Measurements from ENCODE around the gene EID1. TPM values are rescaled to one million over a fixed set of nuclear protein-coding genes. Genes with fewer than 3 reads are reported as not detected.
A peak's percentile ranks its signal among the peaks of the same experiment; 100 is the strongest.

The EID1 gene
- total and polyA plus RNA-seq, 7 donors = 88.7 to 343 (median 291) TPM

DNA sequence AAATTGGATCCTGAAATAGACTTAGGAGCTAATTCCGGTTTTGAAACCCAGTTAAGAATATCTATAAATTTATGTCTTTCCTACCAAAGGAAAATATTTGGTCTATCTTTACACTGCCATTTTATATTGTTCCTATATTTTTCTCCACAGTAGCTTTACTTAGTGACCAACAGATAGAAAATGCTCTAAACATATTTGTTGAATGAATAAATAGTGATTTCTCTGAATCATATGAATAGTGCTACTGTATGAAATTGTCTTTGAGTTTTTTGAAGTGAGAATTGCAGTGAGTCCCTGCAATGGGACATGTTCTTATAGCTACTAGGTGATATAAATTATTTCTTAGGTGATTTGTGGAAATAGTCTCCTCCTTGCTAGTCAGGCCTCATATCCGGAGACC, 18.5 kb upstream of the EID1 start:
- Histone ChIP-seq H3K36me3 (no peaks in the 10 kb centered on the region), H3K27me3 (no peaks in the 10 kb centered on the region), H3K9me3 (no peaks in the 10 kb centered on the region), H3K4me3 (no peak overlapping the region), H3K27ac (no peak overlapping the region), H3K4me1 (peaks cover 0 to 16% (median 9%) of the 10 kb centered on the region in 4 donors)
- intact Hi-C loops (cut with DNase I) = no loop called here
- no peak for DNase-seq
- TF ChIP-seq POLR2A (IDR thresholded peaks at IDR 0.05) (no peak), POLR2AphosphoS5 (IDR thresholded peaks at IDR 0.05) (no peak), EP300 (IDR thresholded peaks at IDR 0.05) (no peak)
- TF ChIP-seq, protein P1, sequence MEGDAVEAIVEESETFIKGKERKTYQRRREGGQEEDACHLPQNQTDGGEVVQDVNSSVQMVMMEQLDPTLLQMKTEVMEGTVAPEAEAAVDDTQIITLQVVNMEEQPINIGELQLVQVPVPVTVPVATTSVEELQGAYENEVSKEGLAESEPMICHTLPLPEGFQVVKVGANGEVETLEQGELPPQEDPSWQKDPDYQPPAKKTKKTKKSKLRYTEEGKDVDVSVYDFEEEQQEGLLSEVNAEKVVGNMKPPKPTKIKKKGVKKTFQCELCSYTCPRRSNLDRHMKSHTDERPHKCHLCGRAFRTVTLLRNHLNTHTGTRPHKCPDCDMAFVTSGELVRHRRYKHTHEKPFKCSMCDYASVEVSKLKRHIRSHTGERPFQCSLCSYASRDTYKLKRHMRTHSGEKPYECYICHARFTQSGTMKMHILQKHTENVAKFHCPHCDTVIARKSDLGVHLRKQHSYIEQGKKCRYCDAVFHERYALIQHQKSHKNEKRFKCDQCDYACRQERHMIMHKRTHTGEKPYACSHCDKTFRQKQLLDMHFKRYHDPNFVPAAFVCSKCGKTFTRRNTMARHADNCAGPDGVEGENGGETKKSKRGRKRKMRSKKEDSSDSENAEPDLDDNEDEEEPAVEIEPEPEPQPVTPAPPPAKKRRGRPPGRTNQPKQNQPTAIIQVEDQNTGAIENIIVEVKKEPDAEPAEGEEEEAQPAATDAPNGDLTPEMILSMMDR (IDR thresholded peaks at IDR 0.05) = no peak
- WGBS, 2 donors = 90 to 95% methylated on average over 2 of the region's 2 CpGs

DNA sequence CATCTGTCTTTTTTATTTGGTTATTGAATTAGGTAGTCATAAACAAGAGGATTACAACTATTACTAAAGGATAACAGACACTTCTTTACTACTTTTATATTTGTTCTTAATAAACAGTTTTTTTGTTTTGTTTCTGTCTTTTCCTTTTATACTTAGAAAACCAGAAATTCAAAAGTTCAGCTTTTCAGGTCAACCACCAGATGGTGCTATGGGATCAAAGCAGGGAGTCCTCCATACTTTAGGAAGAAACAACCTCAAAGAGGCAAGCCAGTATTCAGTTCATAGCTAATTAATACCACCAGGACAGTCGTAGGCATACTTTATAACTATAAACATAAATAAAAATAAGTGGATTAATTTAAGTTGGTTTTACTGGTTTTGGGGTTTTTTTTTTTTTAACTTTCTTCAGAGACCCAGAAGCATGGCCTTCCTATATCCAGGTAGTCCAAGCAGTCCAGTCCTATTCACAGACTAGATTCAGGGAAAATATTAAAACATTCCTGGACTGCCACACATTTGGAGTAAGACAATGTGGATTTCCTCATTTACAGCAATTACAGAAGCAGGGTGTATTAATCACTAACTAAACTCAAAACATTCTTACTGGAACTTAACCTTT, 16.0 kb upstream of the EID1 start:
- Histone ChIP-seq H3K27me3 (no peaks in the 10 kb centered on the region), H3K27ac (no peak overlapping the region), H3K4me3 (no peak overlapping the region), H3K36me3 (no peaks in the 10 kb centered on the region), H3K9me3 (no peaks in the 10 kb centered on the region), H3K4me1 (peaks cover 0 to 18% (median 7%) of the 10 kb centered on the region in 4 donors)
- no peak for TF ChIP-seq EP300 (IDR thresholded peaks at IDR 0.05)
- no peak for TF ChIP-seq POLR2A (IDR thresholded peaks at IDR 0.05)
- TF ChIP-seq, protein P1 (IDR thresholded peaks at IDR 0.05) = peak; percentile 52 to 84 (median 76)
- TF ChIP-seq POLR2AphosphoS5 (IDR thresholded peaks at IDR 0.05) = no peak
- 1 to 6% methylated on average over 1 of the region's 1 CpG for WGBS, 2 donors
- no peak for DNase-seq
- intact Hi-C loops (cut with DNase I) = loop anchor here (2.0 to 5.0 kb wide), 5 partner anchors 100 to 1283 kb away; partner anchors contain the start of genes FGF7, SECISBP2L and SHC4

DNA sequence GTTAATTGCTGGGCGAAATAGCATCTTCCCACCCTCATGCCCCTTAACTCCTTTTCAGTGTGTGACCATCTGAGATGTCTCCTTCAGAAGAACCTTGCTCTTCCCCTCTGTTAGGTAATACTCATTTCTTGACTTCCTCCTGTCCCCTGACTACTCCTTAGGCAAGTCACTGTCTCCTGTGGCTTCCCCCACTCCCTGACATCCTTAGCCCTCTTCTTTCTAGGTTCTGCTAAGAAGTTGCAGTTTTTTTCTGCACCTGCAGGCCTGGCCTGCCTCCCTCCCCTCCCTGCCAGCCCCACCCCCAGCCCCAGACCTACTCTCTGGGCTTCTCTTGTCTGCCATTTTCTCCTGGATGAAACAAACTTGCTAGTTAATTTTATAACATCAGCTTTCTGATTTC, 15.2 kb upstream of the EID1 start:
- H3K27ac ChIP-seq = no peak overlapping the region

DNA sequence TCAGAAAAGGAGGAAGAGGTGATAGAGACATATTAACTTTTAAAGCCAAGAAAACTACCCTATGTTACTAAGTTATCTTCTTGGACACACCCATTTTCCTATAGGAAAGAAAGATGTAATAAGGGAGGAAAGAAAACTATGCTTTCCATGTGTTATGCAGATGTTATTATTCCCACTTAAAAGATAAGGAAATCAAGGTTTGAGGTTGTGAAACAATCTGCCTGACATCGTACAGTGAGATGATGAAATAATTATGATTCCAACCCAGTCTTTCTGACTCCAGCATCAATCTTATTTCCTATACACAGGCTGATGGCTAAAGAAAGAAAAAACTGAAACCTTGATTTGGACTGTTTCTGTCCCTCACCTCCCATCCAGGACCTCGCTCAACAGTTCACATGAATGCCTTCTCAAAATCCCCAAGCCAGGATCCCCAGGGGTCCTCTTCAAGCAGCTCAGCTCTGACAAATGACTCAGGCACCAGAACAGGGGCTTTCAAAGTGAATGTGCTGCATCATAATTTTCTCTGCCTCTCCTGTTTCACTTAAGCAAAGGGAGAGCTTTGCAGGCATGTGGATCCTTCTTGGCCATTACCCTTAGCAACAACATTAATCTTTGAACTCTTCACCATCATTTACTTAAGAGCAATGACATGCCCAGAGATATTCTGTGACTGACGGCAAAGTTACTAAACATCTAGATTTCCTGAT, 12.4 kb upstream of the EID1 start:
- H3K4me3 ChIP-seq = no peak overlapping the region
- TF ChIP-seq EP300 (IDR thresholded peaks at IDR 0.05) (no peak), POLR2A (IDR thresholded peaks at IDR 0.05) (no peak), POLR2AphosphoS5 (IDR thresholded peaks at IDR 0.05) (no peak)
- TF ChIP-seq, protein P1 (IDR thresholded peaks at IDR 0.05) = no peak
- intact Hi-C loops (cut with DNase I) = loop anchor here (2.0 kb wide), 1 partner anchor 283 kb away; no protein-coding TSS in a partner anchor
- H3K9me3 ChIP-seq = no peaks in the 10 kb centered on the region
- H3K36me3 ChIP-seq = no peaks in the 10 kb centered on the region
- WGBS, 2 donors = 56 to 65% methylated on average over 3 of the region's 3 CpGs
- H3K27me3 ChIP-seq = no peaks in the 10 kb centered on the region
- H3K27ac ChIP-seq = peak overlapping the region in 2 of 4 donors; percentile 41 to 59
- peaks cover 0 to 18% (median 7%) of the 10 kb centered on the region in 4 donors for H3K4me1 ChIP-seq
- DNase-seq = no peak

More for the DNA sequence above, 15.2 kb upstream of the EID1 start:
- TF ChIP-seq EP300 (IDR thresholded peaks at IDR 0.05) (no peak), POLR2A (IDR thresholded peaks at IDR 0.05) (no peak), POLR2AphosphoS5 (IDR thresholded peaks at IDR 0.05) (no peak)
- TF ChIP-seq, protein P1 (IDR thresholded peaks at IDR 0.05) = no peak
- intact Hi-C loops (cut with DNase I) = loop anchor here (2.0 to 5.0 kb wide), 5 partner anchors 100 to 1282 kb away; partner anchors contain the start of genes FGF7, SECISBP2L and SHC4
- no peak overlapping the region for H3K4me3 ChIP-seq
- H3K9me3 ChIP-seq = no peaks in the 10 kb centered on the region
- no peak for DNase-seq
- H3K36me3 ChIP-seq = no peaks in the 10 kb centered on the region
- peaks cover 0 to 18% (median 7%) of the 10 kb centered on the region in 4 donors for H3K4me1 ChIP-seq
- WGBS, 2 donors = 92 to 96% methylated on average over 1 of the region's 1 CpG
- H3K27me3 ChIP-seq = no peaks in the 10 kb centered on the region

Data from sigmoid colon (tissue), 7 donors.